ENCODE measurements around the gene HMGB2.

HMGB2 gene

DNA sequence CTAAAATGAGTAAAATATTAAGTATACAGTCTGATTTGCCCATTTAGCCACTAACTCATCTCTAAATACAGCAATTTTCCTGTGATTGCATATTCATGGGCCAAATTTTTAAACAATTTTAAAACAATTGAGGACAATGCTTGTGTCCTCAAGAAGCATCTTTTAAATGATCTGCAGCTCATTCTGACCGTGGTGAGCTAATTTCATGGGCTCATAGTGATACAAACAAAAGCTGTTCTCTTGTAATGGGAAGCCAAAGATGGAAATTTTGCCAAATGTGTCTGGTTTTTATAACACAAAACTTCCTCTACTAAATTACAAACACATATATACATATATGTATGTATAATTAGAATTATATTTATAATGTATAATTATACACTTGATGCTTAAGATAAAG, 39.7 kb downstream of the HMGB2 start:
- H3K4me1 ChIP-seq (ENCODE audit: insufficient read depth, low read length, severe bottlenecking), result no peaks in the 10 kb centered on the region
- no peaks in the 10 kb centered on the region for H3K79me2 ChIP-seq (ENCODE audit: insufficient read depth, low read length)
- H3K4me3 ChIP-seq (ENCODE audit: low read depth, low read length, poor library complexity, severe bottlenecking), result no peak overlapping the region
- no peaks in the 10 kb centered on the region for H4K20me1 ChIP-seq (ENCODE audit: insufficient read depth, low read length)
- no peak for TF ChIP-seq EZH2 (IDR thresholded peaks at IDR 0.05; ENCODE audit: borderline replicate concordance, low read length)
- TF ChIP-seq, protein P1, sequence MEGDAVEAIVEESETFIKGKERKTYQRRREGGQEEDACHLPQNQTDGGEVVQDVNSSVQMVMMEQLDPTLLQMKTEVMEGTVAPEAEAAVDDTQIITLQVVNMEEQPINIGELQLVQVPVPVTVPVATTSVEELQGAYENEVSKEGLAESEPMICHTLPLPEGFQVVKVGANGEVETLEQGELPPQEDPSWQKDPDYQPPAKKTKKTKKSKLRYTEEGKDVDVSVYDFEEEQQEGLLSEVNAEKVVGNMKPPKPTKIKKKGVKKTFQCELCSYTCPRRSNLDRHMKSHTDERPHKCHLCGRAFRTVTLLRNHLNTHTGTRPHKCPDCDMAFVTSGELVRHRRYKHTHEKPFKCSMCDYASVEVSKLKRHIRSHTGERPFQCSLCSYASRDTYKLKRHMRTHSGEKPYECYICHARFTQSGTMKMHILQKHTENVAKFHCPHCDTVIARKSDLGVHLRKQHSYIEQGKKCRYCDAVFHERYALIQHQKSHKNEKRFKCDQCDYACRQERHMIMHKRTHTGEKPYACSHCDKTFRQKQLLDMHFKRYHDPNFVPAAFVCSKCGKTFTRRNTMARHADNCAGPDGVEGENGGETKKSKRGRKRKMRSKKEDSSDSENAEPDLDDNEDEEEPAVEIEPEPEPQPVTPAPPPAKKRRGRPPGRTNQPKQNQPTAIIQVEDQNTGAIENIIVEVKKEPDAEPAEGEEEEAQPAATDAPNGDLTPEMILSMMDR (IDR thresholded peaks at IDR 0.05; ENCODE audit: low read length), result no peak
- H3K4me2 ChIP-seq (ENCODE audit: low read length), result no peak overlapping the region
- H3K9ac ChIP-seq (ENCODE audit: low read length), result no peak overlapping the region
- H3K27me3 ChIP-seq (ENCODE audit: insufficient read depth, low read length), result no peaks in the 10 kb centered on the region
- no peaks in the 10 kb centered on the region for H3K9me3 ChIP-seq (ENCODE audit: low read length)
- H3K9me2 ChIP-seq (ENCODE audit: low read depth, low read length), result no peaks in the 10 kb centered on the region
- no peak overlapping the region for H2AFZ ChIP-seq (ENCODE audit: low read length)
- peaks cover 40% of the 10 kb centered on the region; the same call in 1 of the 2 replicates for H3K36me3 ChIP-seq (ENCODE audit: insufficient read depth, low read length)
- no peak overlapping the region for H3K27ac ChIP-seq (ENCODE audit: low read depth, low read length, poor library complexity, severe bottlenecking)
- H3F3A ChIP-seq (ENCODE audit: insufficient read depth, low read length), result no peaks in the 10 kb centered on the region

DNA sequence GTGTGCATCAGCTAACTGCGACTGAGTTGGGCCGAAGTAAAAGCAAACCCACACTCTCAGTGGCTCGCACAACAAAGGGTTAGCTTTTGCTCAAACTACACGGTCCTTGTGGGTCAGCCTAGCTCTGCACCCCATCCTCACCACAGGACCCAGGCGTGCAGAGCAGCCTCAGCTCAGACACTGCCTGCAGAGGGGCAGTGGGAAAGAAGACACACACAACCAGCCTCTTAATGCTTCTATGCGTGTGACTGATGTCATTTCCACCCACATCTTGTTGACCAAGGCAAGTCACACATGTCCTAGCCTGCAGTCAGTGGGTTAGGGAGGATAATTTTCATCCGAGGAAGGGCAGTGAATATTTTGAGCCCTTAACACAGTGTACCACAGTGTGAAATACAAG, 40.5 kb downstream of the HMGB2 start:
- Histone ChIP-seq H3K4me3 (ENCODE audit: low read depth, low read length, poor library complexity, severe bottlenecking) (no peak overlapping the region), H3K36me3 (ENCODE audit: insufficient read depth, low read length) (peaks cover 40% of the 10 kb centered on the region; the same call in 1 of the 2 replicates), H2AFZ (ENCODE audit: low read length) (no peak overlapping the region), H3K4me1 (ENCODE audit: insufficient read depth, low read length, severe bottlenecking) (no peaks in the 10 kb centered on the region), H4K20me1 (ENCODE audit: insufficient read depth, low read length) (no peaks in the 10 kb centered on the region), H3K9me3 (ENCODE audit: low read length) (no peaks in the 10 kb centered on the region), H3K79me2 (ENCODE audit: insufficient read depth, low read length) (no peaks in the 10 kb centered on the region), H3K9me2 (ENCODE audit: low read depth, low read length) (no peaks in the 10 kb centered on the region), H3K4me2 (ENCODE audit: low read length) (no peak overlapping the region), H3K9ac (ENCODE audit: low read length) (no peak overlapping the region), H3F3A (ENCODE audit: insufficient read depth, low read length) (no peaks in the 10 kb centered on the region), H3K27ac (ENCODE audit: low read depth, low read length, poor library complexity, severe bottlenecking) (no peak overlapping the region), H3K27me3 (ENCODE audit: insufficient read depth, low read length) (no peaks in the 10 kb centered on the region)
- TF ChIP-seq, protein P1 (IDR thresholded peaks at IDR 0.05; ENCODE audit: low read length), result no peak
- no peak for TF ChIP-seq EZH2 (IDR thresholded peaks at IDR 0.05; ENCODE audit: borderline replicate concordance, low read length)

DNA sequence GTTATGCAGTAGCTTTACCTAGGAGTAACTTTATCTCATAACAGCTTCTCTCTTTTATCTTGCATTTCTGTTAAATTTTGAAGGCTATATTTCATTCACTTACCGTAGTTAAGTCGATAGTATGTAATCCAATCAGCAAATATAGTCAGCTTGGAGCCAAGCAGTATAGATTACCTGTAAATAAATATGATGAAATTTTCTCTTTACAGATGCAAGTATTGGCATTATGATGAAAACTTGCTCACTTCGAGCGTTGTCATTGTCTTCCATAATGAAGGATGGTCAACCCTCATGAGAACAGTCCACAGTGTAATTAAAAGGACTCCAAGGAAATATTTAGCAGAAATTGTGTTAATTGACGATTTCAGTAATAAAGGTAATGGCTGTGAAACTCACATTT, 42.3 kb downstream of the HMGB2 start:
- no peak overlapping the region for H3K9ac ChIP-seq (ENCODE audit: low read length)
- H3K9me3 ChIP-seq (ENCODE audit: low read length), result peaks cover 6% of the 10 kb centered on the region
- no peak overlapping the region for H3K4me3 ChIP-seq (ENCODE audit: low read depth, low read length, poor library complexity, severe bottlenecking)
- H3K4me1 ChIP-seq (ENCODE audit: insufficient read depth, low read length, severe bottlenecking), result no peaks in the 10 kb centered on the region
- peaks cover 26% of the 10 kb centered on the region; the same call in 1 of the 2 replicates for H3K36me3 ChIP-seq (ENCODE audit: insufficient read depth, low read length)
- H3K9me2 ChIP-seq (ENCODE audit: low read depth, low read length), result no peaks in the 10 kb centered on the region
- no peaks in the 10 kb centered on the region; the same call in 1 of the 2 replicates for H3K79me2 ChIP-seq (ENCODE audit: insufficient read depth, low read length)
- H3K27me3 ChIP-seq (ENCODE audit: insufficient read depth, low read length), result no peaks in the 10 kb centered on the region
- no peak overlapping the region for H2AFZ ChIP-seq (ENCODE audit: low read length)
- H3K27ac ChIP-seq (ENCODE audit: low read depth, low read length, poor library complexity, severe bottlenecking), result no peak overlapping the region
- no peaks in the 10 kb centered on the region for H4K20me1 ChIP-seq (ENCODE audit: insufficient read depth, low read length)
- no peak for TF ChIP-seq EZH2 (IDR thresholded peaks at IDR 0.05; ENCODE audit: borderline replicate concordance, low read length)
- TF ChIP-seq, protein P1 (IDR thresholded peaks at IDR 0.05; ENCODE audit: low read length), result no peak
- no peaks in the 10 kb centered on the region for H3F3A ChIP-seq (ENCODE audit: insufficient read depth, low read length)
- H3K4me2 ChIP-seq (ENCODE audit: low read length), result no peak overlapping the region

Measured in OCI-LY1 (cell line).